NCI-H526 treated with DMSO at 0.1 percent for 48 hours (cell line): ENCODE measurements around the gene KCNQ1.

ENCODE experiments used
- DNase-seq: peaks from one replicate; lab custom pipeline; 2025; lab: John Stamatoyannopoulos, UW

Gene KCNQ1

GRCh38 chr11:2423157-2424025 is 21.4 kb upstream of the KCNQ1 start:
- DNase-seq = no peak

DNA sequence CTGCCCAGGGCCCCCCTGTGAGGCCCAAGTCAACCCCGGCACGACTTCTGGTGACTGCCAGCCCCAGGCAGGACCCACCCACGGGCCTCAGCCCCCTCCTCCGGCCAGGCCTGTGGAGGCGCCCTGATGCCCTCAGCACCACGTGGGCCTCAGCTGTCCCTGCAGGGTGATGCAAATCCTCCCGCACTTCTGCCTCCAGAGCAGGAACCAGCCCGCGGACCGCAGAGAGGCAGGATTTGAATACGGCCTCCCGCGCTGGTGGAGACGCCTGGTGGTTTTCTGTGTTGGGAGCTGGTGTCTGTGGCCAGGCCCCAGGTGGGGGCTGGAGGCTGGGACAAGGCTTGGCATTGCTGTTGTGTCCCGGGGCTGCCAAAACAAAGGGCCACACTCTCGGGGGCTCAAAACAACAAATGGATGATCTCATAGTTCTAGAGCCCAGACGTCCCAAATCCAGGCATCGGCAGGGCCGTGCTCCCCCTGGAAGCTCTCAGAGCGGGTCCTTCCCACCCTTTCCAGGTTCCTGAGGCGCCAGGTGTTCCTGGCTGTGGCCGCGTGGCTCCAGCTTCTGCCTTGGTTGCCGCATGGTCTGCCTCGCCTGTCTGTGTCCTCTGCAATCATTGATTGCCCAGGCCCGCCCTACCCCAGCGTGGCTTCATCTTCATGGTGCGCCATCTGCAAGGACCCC is 19.9 kb upstream of the KCNQ1 start:
- DNase-seq = peak; percentile 81

GRCh38 chr11:2425506-2425905 is 19.3 kb upstream of the KCNQ1 start:
- DNase-seq = no peak

- DNase-seq = peak; percentile 71
These were observed 18.6 kb upstream of the KCNQ1 start for GRCh38 chr11:2426221-2426620.

DNA sequence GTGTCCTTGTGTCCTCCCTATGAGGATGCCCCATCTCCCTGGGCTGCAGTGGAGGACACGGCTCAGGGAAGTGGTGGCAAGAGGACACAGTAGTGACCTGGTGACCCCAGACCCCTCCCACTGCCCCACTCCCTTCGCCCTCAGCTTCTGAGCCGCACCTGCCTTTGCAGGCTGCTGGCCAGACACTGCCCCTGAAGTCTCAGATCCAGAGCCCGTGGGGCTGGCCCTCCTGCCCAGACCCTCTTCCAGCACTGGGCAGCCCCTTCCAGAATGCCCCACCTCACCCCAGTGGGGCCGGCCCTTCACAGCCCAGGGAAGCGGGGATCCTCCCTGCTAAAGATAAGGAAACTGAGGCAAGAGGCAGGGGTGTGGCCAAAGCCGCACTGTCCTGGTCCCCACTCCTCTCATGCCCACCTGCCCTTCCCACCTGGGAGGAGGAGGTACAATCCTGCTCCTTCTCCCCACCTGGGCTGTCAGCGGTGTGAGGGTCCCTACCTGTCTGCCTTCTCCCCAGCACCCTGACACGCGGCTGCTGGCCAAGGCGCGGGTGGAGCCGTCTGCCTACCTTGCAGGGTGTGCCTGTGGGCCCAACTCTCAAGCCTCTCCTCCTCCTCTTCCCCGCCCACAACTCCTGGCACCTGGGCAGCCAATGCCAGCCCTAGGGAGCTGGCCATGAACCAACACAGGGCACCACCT is 17.8 kb upstream of the KCNQ1 start:
- no peak for DNase-seq

DNA sequence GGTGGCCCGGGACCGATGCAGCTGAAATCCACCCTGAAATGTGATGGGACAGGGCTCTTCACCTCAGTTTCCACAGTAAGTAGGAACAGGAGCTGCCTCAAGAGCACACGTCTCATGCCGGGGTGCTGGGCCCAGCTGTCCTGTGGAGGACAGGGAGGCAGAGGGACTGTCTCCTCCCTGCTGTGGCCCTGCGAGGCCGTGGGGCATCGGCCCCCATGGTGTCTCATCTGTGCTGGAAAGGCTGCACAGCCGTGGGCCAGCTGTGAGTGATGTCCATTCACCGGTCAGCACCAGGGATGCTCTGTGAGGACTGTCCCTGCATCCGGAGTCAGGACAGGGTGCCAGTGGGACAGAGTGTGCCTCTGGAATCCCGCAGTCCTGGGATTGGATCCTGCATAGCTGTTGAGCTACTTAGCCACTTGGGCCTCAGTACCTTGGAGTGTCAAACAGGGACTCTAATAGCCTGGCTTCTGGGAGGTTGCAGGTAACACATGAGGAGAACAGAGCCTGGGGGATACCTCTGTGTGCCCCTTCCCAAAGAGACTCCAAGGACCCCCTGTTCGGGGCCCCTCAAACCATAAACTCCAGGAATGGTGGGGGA is 17.0 kb upstream of the KCNQ1 start:
- DNase-seq = no peak

GRCh38 chr11:2428322-2428795 is 16.4 kb upstream of the KCNQ1 start:
- peak; percentile 35 for DNase-seq

DNA sequence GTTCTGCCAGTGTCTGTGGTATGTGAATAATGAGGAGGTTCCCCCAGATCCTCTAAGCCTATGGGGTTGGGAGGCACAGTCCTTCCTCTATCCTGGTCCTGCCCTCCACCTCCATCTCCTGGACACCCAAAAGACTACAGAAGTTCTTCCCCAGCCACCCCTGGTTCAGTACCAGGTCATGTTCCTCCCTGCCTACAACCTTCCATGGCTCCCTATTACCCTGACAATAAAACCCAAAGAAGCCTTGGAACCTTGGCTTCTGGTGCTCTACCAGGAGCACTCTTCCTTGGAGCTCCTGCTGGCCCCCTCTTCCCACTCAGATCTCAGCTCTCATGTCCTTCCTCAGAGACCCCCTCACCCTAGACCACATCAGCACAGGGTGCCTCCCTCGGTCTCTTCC is 13.4 kb upstream of the KCNQ1 start:
- DNase-seq = no peak

DNA sequence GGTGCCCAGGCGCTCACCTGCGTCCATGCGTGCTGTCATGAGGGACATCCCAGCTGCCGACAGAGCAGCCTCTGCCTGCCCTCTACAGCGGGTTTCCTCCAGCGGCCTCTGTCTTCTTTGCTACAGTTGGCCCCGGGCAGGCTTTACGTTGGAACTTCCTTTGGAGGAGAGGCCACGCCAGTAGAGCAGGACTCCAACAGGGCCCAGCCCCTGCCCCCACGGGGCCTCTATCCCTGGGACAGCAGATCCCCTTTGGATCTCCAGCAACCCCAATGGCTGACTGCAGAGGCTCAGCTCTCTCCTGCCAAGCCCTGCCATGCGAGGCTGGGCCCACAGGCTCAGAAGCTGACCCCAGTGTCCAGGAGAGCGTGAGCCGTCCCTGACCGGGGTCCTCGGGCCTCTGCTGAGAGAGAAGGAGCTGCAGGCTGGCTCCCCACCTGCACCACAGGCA is 12.6 kb upstream of the KCNQ1 start:
- DNase-seq = no peak

- no peak for DNase-seq
These were observed 12.2 kb upstream of the KCNQ1 start for GRCh38 chr11:2432628-2433071.

DNA sequence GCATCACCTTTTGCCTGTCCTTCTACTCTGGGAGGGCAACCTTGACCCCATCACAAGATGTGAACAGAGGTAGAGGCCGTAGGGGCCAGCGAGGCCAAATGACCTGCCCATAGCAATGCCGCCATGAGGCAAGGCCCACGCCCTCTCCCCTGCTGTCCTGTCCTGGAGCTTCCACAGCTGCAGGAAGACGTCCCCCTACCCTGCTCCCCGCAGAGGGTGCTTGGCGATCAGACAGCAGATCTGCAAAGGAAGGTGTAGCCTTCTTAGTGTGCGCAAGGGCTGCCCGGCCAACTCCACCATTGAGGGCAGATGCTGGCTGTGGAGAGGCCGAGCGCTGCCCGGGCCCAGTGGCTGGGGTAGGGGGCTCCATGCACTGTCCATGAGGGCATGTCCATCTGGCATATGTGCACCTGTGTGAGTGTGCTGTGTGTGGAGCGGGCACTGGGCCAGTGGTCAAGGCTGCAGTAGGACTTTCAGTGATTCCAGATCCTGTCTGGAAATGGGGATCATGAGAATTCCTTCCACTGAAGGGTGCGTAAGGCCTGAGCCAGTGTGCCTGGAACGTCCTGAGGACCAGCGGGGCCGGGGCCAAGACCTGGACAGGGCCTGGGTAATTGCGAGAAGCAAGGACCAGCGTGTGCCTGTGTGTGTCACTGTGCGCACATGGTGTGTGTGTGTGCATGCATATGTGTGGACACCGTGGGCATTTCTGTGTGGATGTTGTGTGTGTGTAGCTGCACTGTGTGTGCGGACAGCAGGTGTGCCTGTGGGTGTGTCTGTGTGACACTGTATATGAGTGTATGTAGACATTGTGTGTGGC is 11.5 kb upstream of the KCNQ1 start:
- no peak for DNase-seq

GRCh38 chr11:2434008-2434407 is 10.8 kb upstream of the KCNQ1 start:
- no peak for DNase-seq

DNA sequence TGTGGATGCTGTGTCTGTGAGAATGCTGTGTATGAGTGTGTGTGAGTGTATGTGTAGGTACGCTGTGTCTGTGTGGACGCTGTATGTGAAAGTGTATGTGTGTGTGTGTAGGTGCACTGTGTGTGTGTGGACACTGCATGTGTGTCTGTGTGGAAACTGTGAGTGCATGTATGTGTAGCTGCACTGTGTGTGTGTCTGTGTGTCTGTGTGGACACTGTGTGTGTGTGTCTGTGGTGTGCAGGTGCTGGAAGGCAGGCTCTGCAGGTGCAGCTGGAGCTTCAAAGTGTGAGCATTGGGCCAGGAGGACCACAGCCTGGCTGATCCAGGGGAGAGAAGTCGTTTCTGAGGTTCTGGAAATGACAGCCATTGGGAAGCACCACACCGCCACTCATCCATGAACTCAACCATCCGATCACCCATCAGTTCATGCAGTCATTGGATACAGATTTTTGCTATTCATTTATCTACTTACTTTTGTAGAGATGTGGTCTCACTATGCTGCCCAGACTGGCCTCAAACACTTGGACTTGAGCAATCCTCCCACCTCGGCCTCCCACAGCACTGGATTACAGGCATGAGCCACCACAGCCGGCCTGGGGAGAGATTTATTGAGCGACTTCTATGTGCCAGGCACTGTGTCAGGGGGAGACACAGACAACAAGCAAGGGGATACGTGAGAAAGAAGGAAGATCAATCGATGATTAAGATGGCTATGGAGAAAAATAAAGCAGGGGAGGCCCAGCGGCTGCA is 10.1 kb upstream of the KCNQ1 start:
- no peak for DNase-seq

DNA sequence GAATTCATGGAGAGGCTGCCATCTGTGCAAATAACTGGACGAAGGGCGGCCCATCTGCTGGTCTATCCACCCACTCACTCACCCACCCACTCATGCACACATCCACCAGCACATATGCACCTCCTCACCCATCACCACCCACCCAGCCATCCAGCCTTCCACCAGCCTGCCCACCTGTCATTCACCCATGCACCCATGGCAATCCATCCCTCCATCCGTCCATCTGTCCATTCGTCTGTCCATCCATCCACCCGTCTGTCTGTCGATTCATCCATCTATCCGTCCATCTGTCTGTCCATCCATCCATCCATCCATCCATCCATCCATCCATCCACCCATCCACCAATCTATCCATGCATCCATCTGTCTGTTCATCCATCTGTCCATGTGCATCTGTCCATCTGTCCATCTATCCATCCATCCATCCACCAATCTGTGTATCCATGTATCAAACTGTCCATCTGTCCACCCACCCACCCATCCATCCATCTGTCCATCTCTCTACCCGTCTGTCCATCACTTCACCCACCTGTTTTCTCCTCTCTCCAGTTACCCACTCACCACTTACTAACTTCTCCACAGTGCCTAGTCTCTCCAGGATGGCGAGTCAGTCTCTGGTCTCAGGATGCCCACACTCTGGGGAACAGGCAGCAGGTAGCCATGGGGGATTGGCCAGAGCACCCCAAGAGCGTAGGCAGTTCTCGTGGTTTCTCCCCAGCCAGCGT is 9.4 kb upstream of the KCNQ1 start:
- DNase-seq = no peak

DNA sequence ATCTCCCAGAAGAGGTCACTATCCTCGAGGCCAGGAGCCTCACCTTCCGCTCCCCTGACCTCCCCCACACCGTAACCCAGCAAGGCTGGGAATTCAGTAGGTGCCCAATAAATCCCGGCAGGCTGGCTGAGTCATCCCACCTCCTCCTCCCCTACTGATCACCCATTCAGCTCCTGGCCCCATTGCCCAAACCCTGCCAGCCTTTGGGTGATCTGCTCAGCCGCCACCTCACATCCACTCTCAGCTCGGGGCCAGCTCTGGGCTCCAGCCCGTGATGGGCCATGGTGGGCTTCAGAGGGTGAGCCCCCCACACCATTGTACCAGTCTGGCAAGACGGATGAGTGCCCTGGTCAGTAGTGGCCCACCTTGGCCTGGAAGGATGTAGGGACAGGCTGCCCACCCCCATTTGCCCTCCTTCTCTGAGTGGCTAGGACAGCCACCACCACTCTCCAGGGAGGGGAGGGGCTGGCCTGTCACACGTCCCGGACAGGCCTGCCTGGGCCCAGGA is 8.7 kb upstream of the KCNQ1 start:
- no peak for DNase-seq

GRCh38 chr11:2436521-2437031 is 8.2 kb upstream of the KCNQ1 start:
- no peak for DNase-seq

- DNase-seq = no peak
These were observed 7.3 kb upstream of the KCNQ1 start for GRCh38 chr11:2437516-2437915.

GRCh38 chr11:2439820-2440219 is 5.0 kb upstream of the KCNQ1 start:
- no peak for DNase-seq

DNA sequence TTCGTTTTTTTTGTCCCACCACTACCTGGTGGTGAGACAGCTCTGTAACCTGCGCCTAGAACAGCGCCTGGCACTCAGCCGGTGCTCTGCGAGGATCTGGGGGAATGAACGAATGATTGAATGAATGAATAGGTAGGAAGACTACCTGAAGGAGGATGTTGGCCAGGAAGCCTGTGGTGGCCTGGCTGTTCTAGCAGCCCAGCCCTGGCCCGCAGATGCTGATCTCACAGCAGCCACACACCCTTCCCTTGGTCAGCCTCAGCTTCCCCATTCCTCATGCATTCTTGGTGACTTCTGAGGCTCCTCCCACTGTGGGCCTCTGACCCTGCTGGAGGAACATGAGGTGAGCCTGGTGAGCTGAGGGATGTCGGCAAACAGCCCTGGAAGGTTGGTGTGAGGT is 4.2 kb upstream of the KCNQ1 start:
- DNase-seq = no peak
